Heart right ventricle (tissue), 16 donors: ENCODE data around the gene HBP1. TPM values are rescaled to one million over a fixed set of nuclear protein-coding genes. Genes with fewer than 3 reads are reported as not detected.
"Not testable (repeated sequence)": the region's sequence is repeated elsewhere in the genome, so short reads cannot be mapped to it uniquely, and the experiment has no call there.

ENCODE experiments used
- ATAC-seq, 8 donors: fragments of 200-7000 bp; cut with Tn5 transposase; one replicate each; pipeline ENCODE4 v1.9.1; 2020; ENCODE audit warnings: mild to moderate bottlenecking in 8 of 8, moderate library complexity in 8 of 8, moderate number of reproducible peaks in 1 of 8
- DNase-seq, 2 donors: peaks; one replicate each; pipeline ENCODE4 v3.0.0-alpha.2; 2020
- H3K27ac ChIP-seq, 10 donors: fragments of 200-600 bp; sonication (generic) in 2 of 10; one replicate each; pipeline versions ENCODE4 v1.5.0 to v1.8.0; 2020 to 2022; ENCODE audit warnings: mild to moderate bottlenecking in 3 of 10
- H3K27me3 ChIP-seq, 7 donors: fragments of 200-600 bp; one replicate each; pipeline ENCODE4 v1.8.0; 2021 to 2022; ENCODE audit warnings: mild to moderate bottlenecking in 2 of 7
- H3K36me3 ChIP-seq, 9 donors: fragments of 200-600 bp; sonication (generic) in 1 of 9; one replicate each; pipeline versions ENCODE4 v1.5.0 to v1.8.0; 2020 to 2022; ENCODE audit warnings: mild to moderate bottlenecking in 2 of 9
- H3K4me1 ChIP-seq, 9 donors: fragments of 200-600 bp; sonication (generic) in 1 of 9; one replicate each; pipeline versions ENCODE4 v1.5.0 to v1.8.0; 2020 to 2022; ENCODE audit warnings: mild to moderate bottlenecking in 4 of 9
- H3K4me3 ChIP-seq, 10 donors: fragments of 200-600 bp; sonication (generic) in 2 of 10; one replicate each; pipeline versions ENCODE4 v1.5.0 to v1.8.0; 2020 to 2022; ENCODE audit warnings: mild to moderate bottlenecking in 7 of 10, moderate library complexity in 2 of 10
- H3K9me3 ChIP-seq, 11 donors: fragments of 200-600 bp in 10 of 11; sonication (generic) in 2 of 11; one replicate each; pipeline versions ENCODE4 v1.5.0 to v1.8.0; 2013 to 2022; ENCODE audit warnings: mild to moderate bottlenecking in 2 of 11, control low read depth in 1 of 11, moderate library complexity in 1 of 11
- CTCF ChIP-seq, 9 donors: fragments of 200-600 bp; sonication (generic) in 2 of 9; IDR thresholded peaks; one replicate each; pipeline versions ENCODE4 v1.5.0 to v1.8.0; 2021 to 2022; ENCODE audit warnings: antibody characterized with exemption in 9 of 9, mild to moderate bottlenecking in 5 of 9, moderate library complexity in 1 of 9
- WGBS, 2 donors: extraction: QIAGEN DNeasy Blood & Tissue Kit; methylation state at CpG; one replicate each; pipeline ENCODE4 v1.1.7; 2013; ENCODE audit warnings: inconsistent platforms in 1 of 2; 5-methylcytosine and 5-hydroxymethylcytosine counted together
- intact Hi-C, 10 donors: fragments of 100-400 bp; cut with DNase I; formaldehyde crosslinking; loops; one replicate each; pipeline versions ENCODE4 v1.11.1 to v1.14.2; 2022
- polyA plus RNA-seq, 2 donors: library from polyadenylated mRNA; stranded (reverse); fragments of 200-250 nt; gene quantifications; one replicate each; pipeline ENCODE4 v1.2.3, GENCODE V29; 2013
- total RNA-seq, 10 donors: library from RNA; stranded (reverse); fragmentation: NEBNext Ultra II Directional in 3 of 10; extraction: Animal tissue kit (Norgen Biotek cat#: 25700) in 3 of 10; gene quantifications; one replicate each; pipeline versions ENCODE4 v1.2.1 to v1.2.4, GENCODE V29; 2021 to 2023
- donor health status: Arrhythmogenic right ventricular cardiomyopathy.
- donor health status: ischemic (EF 13 %, LVEDD 7.1; RV severe dilation, severe dysfunction).
- donor health status: healthy with polysubstance abuse.
- donor health status: DM: no; HTN: yes; CAD: no.
- donor health status: DM: no; HTN: no; CAD: no.
- donor health status: ischemic (EF 25% LVEDD 6.9; RV normal size, moderate dysfunction).
- donor health status: ischemic (EF 25% LVEDD 5.7; RV mildly dilated, moderate dysfunction).
- donor health status: healthy.
- donor health status: DM: yes; HTN: yes; CAD: no.
- donor health status: Ischemic cardiomyopathy.
- donor health status: ischemic (EF 35%, LVEDD 5.7; RV mildly dilated, moderate dysfunction).
- donor health status: nonischemic (EF 11% LVEDD 7.7; RV severe dilation, severe dysfunction).
- donor health status: DM: yes; HTN: yes; CAD: no.
- donor health status: PGD.
- donor health status: ischemic (EF 29% LVEDD 5.4; RV normal size, mild dysfunction).
- donor health status: nonischemic (EF 23%, LVEDD 6.1; RV moderate dilation, normal function).

The HBP1 gene
- total and polyA plus RNA-seq, 12 donors = 21.4 to 80.3 (median 60.3) TPM

GRCh38 chr7:107237451-107237850 lies 68.6 kb downstream of the HBP1 start:
- DNase-seq = no peak
- no peaks in the 10 kb centered on the region for H3K9me3 ChIP-seq
- WGBS, 2 donors = 54 to 75% methylated on average over 4 of the region's 4 CpGs
- intact Hi-C loops = loop anchor here in 1 of 10 donors (5.0 kb wide), 1 partner anchor 45 kb away; no protein-coding TSS in a partner anchor
- ATAC-seq = peak in 6 of 8 donors; percentile 48 to 83 (median 72)
- H3K4me3 ChIP-seq = no peak overlapping the region
- peaks cover 0 to 35% (median 0%) of the 10 kb centered on the region in 9 donors for H3K36me3 ChIP-seq
- peak overlapping the region in 6 of 10 donors; percentile 43 to 64 (median 54) for H3K27ac ChIP-seq
- no peaks in the 10 kb centered on the region for H3K27me3 ChIP-seq
- no peak for TF ChIP-seq CTCF (IDR thresholded peaks at IDR 0.05)
- H3K4me1 ChIP-seq = peaks cover 0 to 26% (median 7%) of the 10 kb centered on the region in 9 donors

GRCh38 chr7:107242267-107242666 lies 73.5 kb downstream of the HBP1 start:
- no peak for TF ChIP-seq CTCF (IDR thresholded peaks at IDR 0.05)
- DNase-seq (peak; percentile 33 to 45), ATAC-seq (peak; percentile 34 to 87 (median 70))
- WGBS, 2 donors = 72 to 84% methylated on average over 4 of the region's 4 CpGs
- H3K4me3 ChIP-seq = no peak overlapping the region
- H3K27ac ChIP-seq = peak overlapping the region in 3 of 10 donors; percentile 15 to 52 (median 50)
- H3K9me3 ChIP-seq = peaks cover 0 to 31% (median 6%) of the 10 kb centered on the region in 11 donors
- intact Hi-C loops = no loop called here
- H3K27me3 ChIP-seq = no peaks in the 10 kb centered on the region
- peaks cover 0 to 13% (median 0%) of the 10 kb centered on the region in 9 donors for H3K4me1 ChIP-seq
- peaks cover 0 to 45% (median 8%) of the 10 kb centered on the region in 9 donors for H3K36me3 ChIP-seq

- no peak overlapping the region for H3K4me3 ChIP-seq
- H3K4me1 ChIP-seq = peaks cover 0 to 7% (median 0%) of the 10 kb centered on the region in 9 donors
- peaks cover 0 to 31% (median 6%) of the 10 kb centered on the region in 11 donors for H3K9me3 ChIP-seq
- no peak for DNase-seq
- intact Hi-C loops = no loop called here
- H3K27ac ChIP-seq = no peak overlapping the region
- H3K36me3 ChIP-seq = peaks cover 0 to 49% (median 16%) of the 10 kb centered on the region in 9 donors
- 95 to 96% methylated on average over 2 of the region's 2 CpGs for WGBS, 2 donors
- TF ChIP-seq CTCF (IDR thresholded peaks at IDR 0.05) = no peak
- H3K27me3 ChIP-seq = no peaks in the 10 kb centered on the region
- ATAC-seq = no peak
Observed at GRCh38 chr7:107244613-107245012, 75.8 kb downstream of the HBP1 start.

GRCh38 chr7:107246836-107247235 lies 78.0 kb downstream of the HBP1 start:
- Histone ChIP-seq H3K36me3 (peaks cover 0 to 48% (median 16%) of the 10 kb centered on the region in 9 donors), H3K9me3 (peaks cover 0 to 31% (median 6%) of the 10 kb centered on the region in 11 donors)
- intact Hi-C loops, H3K4me3 ChIP-seq, DNase-seq, H3K4me1 ChIP-seq, H3K27ac ChIP-seq, ATAC-seq, H3K27me3 ChIP-seq: not testable (repeated sequence)
- 98% methylated on average over 3 of the region's 3 CpGs for WGBS, 2 donors
